GM12864 (cell line): ENCODE measurements around the gene EIF4E3.

ENCODE experiments used
- DNase-seq: peaks from one replicate; pipeline ENCODE4 v3.0.0-alpha.2; 2011; ENCODE audit warnings: low read depth
- H3K4me3 ChIP-seq: 2 replicates; pipeline ENCODE4 v1.5.1; 2011; ENCODE audit warnings: mild to moderate bottlenecking, low read depth, low read length, control low read depth
- TF ChIP-seq, protein P1 (sequence below): IDR thresholded peaks from 2 replicates; pipeline ENCODE4 v1.5.1; 2011; ENCODE audit warnings: low read depth, mild to moderate bottlenecking, moderate library complexity, low read length, control low read depth, inconsistent platforms; ENCODE audit errors: missing control alignments

The EIF4E3 gene

DNA sequence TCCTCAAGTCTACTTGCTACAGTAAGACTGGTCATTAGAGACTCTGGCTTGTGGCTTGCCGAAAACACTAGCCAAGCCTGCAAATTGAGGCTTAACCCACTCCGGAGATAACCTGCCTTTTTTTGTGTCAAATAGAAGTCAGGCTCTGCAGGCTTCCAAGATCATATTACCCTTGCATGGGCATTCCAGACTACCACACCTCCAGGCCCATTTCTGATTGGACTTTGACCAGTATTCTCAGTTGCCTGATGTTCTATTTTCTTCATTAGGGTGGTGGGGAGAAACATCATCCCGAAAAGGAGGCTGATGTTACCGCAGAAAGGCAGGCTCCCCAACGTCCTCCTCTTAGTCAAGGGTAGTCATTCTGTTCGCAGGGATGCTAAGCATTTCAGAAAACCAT, 73.6 kb downstream of the EIF4E3 start:
- TF ChIP-seq, protein P1, sequence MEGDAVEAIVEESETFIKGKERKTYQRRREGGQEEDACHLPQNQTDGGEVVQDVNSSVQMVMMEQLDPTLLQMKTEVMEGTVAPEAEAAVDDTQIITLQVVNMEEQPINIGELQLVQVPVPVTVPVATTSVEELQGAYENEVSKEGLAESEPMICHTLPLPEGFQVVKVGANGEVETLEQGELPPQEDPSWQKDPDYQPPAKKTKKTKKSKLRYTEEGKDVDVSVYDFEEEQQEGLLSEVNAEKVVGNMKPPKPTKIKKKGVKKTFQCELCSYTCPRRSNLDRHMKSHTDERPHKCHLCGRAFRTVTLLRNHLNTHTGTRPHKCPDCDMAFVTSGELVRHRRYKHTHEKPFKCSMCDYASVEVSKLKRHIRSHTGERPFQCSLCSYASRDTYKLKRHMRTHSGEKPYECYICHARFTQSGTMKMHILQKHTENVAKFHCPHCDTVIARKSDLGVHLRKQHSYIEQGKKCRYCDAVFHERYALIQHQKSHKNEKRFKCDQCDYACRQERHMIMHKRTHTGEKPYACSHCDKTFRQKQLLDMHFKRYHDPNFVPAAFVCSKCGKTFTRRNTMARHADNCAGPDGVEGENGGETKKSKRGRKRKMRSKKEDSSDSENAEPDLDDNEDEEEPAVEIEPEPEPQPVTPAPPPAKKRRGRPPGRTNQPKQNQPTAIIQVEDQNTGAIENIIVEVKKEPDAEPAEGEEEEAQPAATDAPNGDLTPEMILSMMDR: no peak
- no peak for DNase-seq
- no peak overlapping the region for H3K4me3 ChIP-seq

- no peak for DNase-seq
- TF ChIP-seq, protein P1: no peak
These were observed 74.8 kb downstream of the EIF4E3 start for GRCh38 chr3:71650372-71650771.

GRCh38 chr3:71649757-71650156, 75.4 kb downstream of the EIF4E3 start:
- no peak for DNase-seq
- no peak overlapping the region for H3K4me3 ChIP-seq
- TF ChIP-seq, protein P1: no peak

More at GRCh38 chr3:71650372-71650771, 74.8 kb downstream of the EIF4E3 start:
- H3K4me3 ChIP-seq: no peak overlapping the region

- TF ChIP-seq, protein P1: no peak
- no peak for DNase-seq
- no peak overlapping the region for H3K4me3 ChIP-seq
These were observed 77.5 kb downstream of the EIF4E3 start for GRCh38 chr3:71647751-71648150.

- DNase-seq: no peak
- TF ChIP-seq, protein P1: no peak
- no peak overlapping the region for H3K4me3 ChIP-seq
These were observed 78.2 kb downstream of the EIF4E3 start for GRCh38 chr3:71646971-71647370.

GRCh38 chr3:71645140-71645539, 80.1 kb downstream of the EIF4E3 start:
- no peak overlapping the region for H3K4me3 ChIP-seq
- TF ChIP-seq, protein P1: no peak
- no peak for DNase-seq

DNA sequence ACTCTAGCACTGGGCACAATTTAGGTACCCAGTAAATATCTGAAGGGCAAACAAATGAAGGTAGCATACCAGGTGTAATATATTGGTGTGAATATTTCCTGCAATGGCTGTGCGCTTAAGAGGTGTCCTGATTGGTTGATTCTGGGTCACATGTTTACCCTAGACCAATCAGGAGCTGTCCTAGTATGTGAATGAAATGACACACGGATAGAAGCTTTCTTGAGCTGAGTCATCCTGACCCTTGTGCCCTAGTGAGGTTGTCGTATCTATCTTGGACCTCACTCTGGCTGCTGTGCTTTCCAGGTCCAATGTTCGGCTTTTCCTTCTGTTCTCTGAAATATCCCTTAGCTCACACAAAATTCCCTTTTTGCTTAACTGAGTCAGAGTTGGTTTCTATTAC, 83.5 kb downstream of the EIF4E3 start:
- TF ChIP-seq, protein P1: no peak
- DNase-seq: peak; percentile 15
- no peak overlapping the region for H3K4me3 ChIP-seq
